Measurements from ENCODE around the gene ZHX3. TPM values are rescaled to one million over a fixed set of nuclear protein-coding genes. Genes with fewer than 3 reads are reported as not detected.
A peak's percentile ranks its signal among the peaks of the same experiment; 100 is the strongest.

The ZHX3 gene
- total RNA-seq (2021) (21.5 and 23.3 TPM in 2 replicates), Bru-seq, nascent RNA (percentile 63 among the genes with signal in this experiment), BruChase-seq, experiment 1, labeled RNA remaining after a 2-hour chase (percentile 55 among the genes with signal in this experiment), BruChase-seq, experiment 2, labeled RNA remaining after a 6-hour chase (percentile 58 among the genes with signal in this experiment)
- long read RNA-seq, full-length matches to known transcripts = 4 of 16 reads
- long read RNA-seq, partial matches to known transcripts = 6 of 16 reads
- long read RNA-seq, other reads (novel, unspliced or antisense) = 6 of 16 reads

GRCh38 chr20:41317546-41318270 is at the start of gene ZHX3:
TSS of gene ZHX3 (minus strand) at chr20:41317731. CDS start at chr20:41204916, 112,815 bp downstream.
- Histone ChIP-seq H3K27ac (peak within 1 kb of the TSS; percentile 51), H3K4me3 (peak within 1 kb of the TSS; percentile 83), H3K4me2 (peak within 1 kb of the TSS; percentile 89), H3K79me2 (ENCODE audit: low read depth) (peaks cover 24% of the 10 kb centered on the region; the same call in 1 of the 2 replicates), H3K9me2 (ENCODE audit: insufficient read depth) (no peaks in the 10 kb centered on the region), H3K9me3 (ENCODE audit: insufficient read depth, low read depth) (no peaks in the 10 kb centered on the region), H3K36me3 (ENCODE audit: low read depth) (no peaks in the 10 kb centered on the region), H4K20me1 (ENCODE audit: insufficient read depth) (no peaks in the 10 kb centered on the region; the same call in 1 of the 2 replicates), H3K27me3 (ENCODE audit: insufficient read depth, low read depth) (no peaks in the 10 kb centered on the region), H3F3A (ENCODE audit: insufficient read depth, low read depth) (peaks cover 28% of the 10 kb centered on the region), H2AFZ (peak within 1 kb of the TSS; percentile 98), H3K4me1 (replicated peaks; ENCODE audit: insufficient read depth) (peaks cover 32% of the 10 kb centered on the region)
- ChIA-PET POLR2A (ENCODE audit: unreplicated experiment) (no interaction called here), CTCF (no interaction called here)
- BruUV-seq (replicated peaks) = no TSS peak
- intact Hi-C loops (cut with micrococcal nuclease; ENCODE audit: unreplicated experiment) = loop anchor here (1.0 to 5.0 kb wide), 3 partner anchors 12 to 50 kb away; partner anchors contain the start of gene LPIN3
- TF ChIP-seq EZH2 (IDR thresholded peaks at IDR 0.05; ENCODE audit: low read depth) = no peak
- no peak for TF ChIP-seq CTCF (conservative IDR thresholded peaks at IDR 0.05)
- DNase-seq = peak; percentile 87 to 99

- Histone ChIP-seq H4K20me1 (ENCODE audit: insufficient read depth) (no peaks in the 10 kb centered on the region), H2AFZ (no peak overlapping the region), H3K4me2 (no peak overlapping the region), H3K9me2 (ENCODE audit: insufficient read depth) (no peaks in the 10 kb centered on the region), H3K79me2 (ENCODE audit: low read depth) (no peaks in the 10 kb centered on the region), H3K27me3 (ENCODE audit: insufficient read depth, low read depth) (peaks cover 6% of the 10 kb centered on the region), H3K9me3 (ENCODE audit: insufficient read depth, low read depth) (no peaks in the 10 kb centered on the region), H3K27ac (no peak overlapping the region), H3K4me1 (replicated peaks; ENCODE audit: insufficient read depth) (no peaks in the 10 kb centered on the region), H3K4me3 (no peak overlapping the region), H3F3A (ENCODE audit: insufficient read depth, low read depth) (no peaks in the 10 kb centered on the region), H3K36me3 (ENCODE audit: low read depth) (no peaks in the 10 kb centered on the region)
- CTCF ChIA-PET = no interaction called here
- no peak for DNase-seq
- intact Hi-C loops (cut with micrococcal nuclease; ENCODE audit: unreplicated experiment) = no loop called here
- POLR2A ChIA-PET (ENCODE audit: unreplicated experiment) = no interaction called here
- no TSS peak for BruUV-seq (replicated peaks)
- no peak for TF ChIP-seq CTCF (conservative IDR thresholded peaks at IDR 0.05)
- TF ChIP-seq EZH2 (IDR thresholded peaks at IDR 0.05; ENCODE audit: low read depth) = no peak
Measured at GRCh38 chr20:41367393-41367695, 49.8 kb upstream of the ZHX3 start.

- no peak within 1 kb of the TSS for H2AFZ ChIP-seq
- no peaks in the 10 kb centered on the region for H3K4me1 ChIP-seq (replicated peaks; ENCODE audit: insufficient read depth)
- no peaks in the 10 kb centered on the region for H3F3A ChIP-seq (ENCODE audit: insufficient read depth, low read depth)
- ChIA-PET POLR2A (ENCODE audit: unreplicated experiment) (no interaction called here), CTCF (no interaction called here)
- no peak within 1 kb of the TSS for H3K27ac ChIP-seq
- H3K9me2 ChIP-seq (ENCODE audit: insufficient read depth) = no peaks in the 10 kb centered on the region
- no peak for DNase-seq
- H3K4me3 ChIP-seq = no peak within 1 kb of the TSS
- intact Hi-C loops (cut with micrococcal nuclease; ENCODE audit: unreplicated experiment) = no loop called here
- H3K27me3 ChIP-seq (ENCODE audit: insufficient read depth, low read depth) = peaks cover 6% of the 10 kb centered on the region
- H3K79me2 ChIP-seq (ENCODE audit: low read depth) = no peaks in the 10 kb centered on the region
- H3K36me3 ChIP-seq (ENCODE audit: low read depth) = no peaks in the 10 kb centered on the region
- no peaks in the 10 kb centered on the region for H3K9me3 ChIP-seq (ENCODE audit: insufficient read depth, low read depth)
- H4K20me1 ChIP-seq (ENCODE audit: insufficient read depth) = no peaks in the 10 kb centered on the region
- BruUV-seq (replicated peaks) = no TSS peak
- TF ChIP-seq EZH2 (IDR thresholded peaks at IDR 0.05; ENCODE audit: low read depth) (no peak), CTCF (conservative IDR thresholded peaks at IDR 0.05) (no peak)
- H3K4me2 ChIP-seq = no peak within 1 kb of the TSS
Measured at GRCh38 chr20:41366546-41367392, 49.2 kb upstream of the ZHX3 start, which contains the start of gene EMILIN3. TSS of gene EMILIN3 (minus strand) at chr20:41366818. CDS start at chr20:41366634, 184 bp downstream.

Measured in PC-9 (cell line).